ENCODE results near the gene PDCL2.

DNA sequence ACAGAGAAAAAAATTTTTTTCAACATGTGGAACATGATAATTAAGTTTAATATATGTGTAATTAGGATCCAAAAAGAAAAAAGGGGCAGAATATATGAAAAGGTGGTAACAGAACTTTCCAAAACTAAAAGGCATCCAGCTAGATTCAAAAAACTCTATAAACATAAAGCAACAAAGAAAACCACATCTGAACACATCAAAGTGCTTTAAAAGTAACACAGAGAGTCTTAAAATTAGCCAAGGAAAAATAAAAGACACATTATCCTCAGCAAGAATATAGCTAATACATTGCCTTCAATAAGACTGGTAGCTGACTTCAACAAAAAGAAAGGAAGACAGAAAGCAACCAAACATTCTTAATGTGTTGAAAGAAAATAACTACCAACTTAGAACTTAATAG is 53.5 kb downstream of the PDCL2 start:
- TF ChIP-seq POLR2A (IDR thresholded peaks at IDR 0.05), result no peak
- TF ChIP-seq, protein P1, sequence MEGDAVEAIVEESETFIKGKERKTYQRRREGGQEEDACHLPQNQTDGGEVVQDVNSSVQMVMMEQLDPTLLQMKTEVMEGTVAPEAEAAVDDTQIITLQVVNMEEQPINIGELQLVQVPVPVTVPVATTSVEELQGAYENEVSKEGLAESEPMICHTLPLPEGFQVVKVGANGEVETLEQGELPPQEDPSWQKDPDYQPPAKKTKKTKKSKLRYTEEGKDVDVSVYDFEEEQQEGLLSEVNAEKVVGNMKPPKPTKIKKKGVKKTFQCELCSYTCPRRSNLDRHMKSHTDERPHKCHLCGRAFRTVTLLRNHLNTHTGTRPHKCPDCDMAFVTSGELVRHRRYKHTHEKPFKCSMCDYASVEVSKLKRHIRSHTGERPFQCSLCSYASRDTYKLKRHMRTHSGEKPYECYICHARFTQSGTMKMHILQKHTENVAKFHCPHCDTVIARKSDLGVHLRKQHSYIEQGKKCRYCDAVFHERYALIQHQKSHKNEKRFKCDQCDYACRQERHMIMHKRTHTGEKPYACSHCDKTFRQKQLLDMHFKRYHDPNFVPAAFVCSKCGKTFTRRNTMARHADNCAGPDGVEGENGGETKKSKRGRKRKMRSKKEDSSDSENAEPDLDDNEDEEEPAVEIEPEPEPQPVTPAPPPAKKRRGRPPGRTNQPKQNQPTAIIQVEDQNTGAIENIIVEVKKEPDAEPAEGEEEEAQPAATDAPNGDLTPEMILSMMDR (IDR thresholded peaks at IDR 0.05), result no peak
